Tibial artery (tissue), 4 donors: ENCODE results near the gene BCL2A1.
"Not testable (repeated sequence)": the region's sequence is repeated elsewhere in the genome, so short reads cannot be mapped to it uniquely, and the experiment has no call there.

Source experiments
- DNase-seq, 2 donors: peaks; one replicate each; pipeline ENCODE4 v3.0.0-alpha.2; 2019
- H3K27ac ChIP-seq, 2 donors: fragments of 200-600 bp; sonication (generic) in 1 of 2; 1 replicate in 1 of 2; 2 replicates in 1 of 2; pipeline ENCODE4 v1.5.1; 2018 to 2019; ENCODE audit warnings: mild to moderate bottlenecking in 1 of 2
- H3K27me3 ChIP-seq, 2 donors: fragments of 200-600 bp; sonication (generic) in 1 of 2; one replicate each; pipeline versions ENCODE4 v1.5.1 to v1.6.0; 2016 to 2019
- H3K36me3 ChIP-seq, 3 donors: fragments of 200-600 bp; sonication (generic) in 2 of 3; one replicate each; pipeline ENCODE4 v1.5.1; 2016 to 2019; ENCODE audit warnings: mild to moderate bottlenecking in 2 of 3
- H3K4me1 ChIP-seq, 4 donors: fragments of 200-600 bp; sonication (generic) in 2 of 4; 1 replicate in 3 of 4; 2 replicates in 1 of 4; pipeline ENCODE4 v1.5.1; 2016 to 2019
- H3K4me3 ChIP-seq, 2 donors: fragments of 200-600 bp; sonication (generic) in 1 of 2; 1 replicate in 1 of 2; 2 replicates in 1 of 2; pipeline ENCODE4 v1.5.1; 2018 to 2019; ENCODE audit warnings: mild to moderate bottlenecking in 2 of 2
- H3K9me3 ChIP-seq, 3 donors: fragments of 200-600 bp; sonication (generic) in 1 of 3; one replicate each; pipeline ENCODE4 v1.5.1; 2016 to 2019
- CTCF ChIP-seq, 2 experiments: fragments of 200-600 bp in 1 of 2; fragments of 450-650 bp in 1 of 2; IDR thresholded peaks; one replicate each; pipeline ENCODE4 v1.5.1; 2017 to 2019; ENCODE audit warnings: antibody characterized with exemption in 2 of 2, mild to moderate bottlenecking in 1 of 2, moderate library complexity in 1 of 2
- intact Hi-C: fragments of 100-400 bp; cut with DNase I; formaldehyde crosslinking; loops from one replicate; pipeline ENCODE4 v1.15.0; 2023; ENCODE audit warnings: low total_unique reads

Gene BCL2A1

GRCh38 chr15:79933231-79933630 is 37.8 kb downstream of the BCL2A1 start:
- no peaks in the 10 kb centered on the region for H3K36me3 ChIP-seq
- TF ChIP-seq CTCF (IDR thresholded peaks at IDR 0.05) = no peak
- peaks cover 0 to 29% of the 10 kb centered on the region in 2 donors for H3K27me3 ChIP-seq
- H3K27ac ChIP-seq = no peak overlapping the region
- H3K9me3 ChIP-seq = no peaks in the 10 kb centered on the region
- intact Hi-C loops = no loop called here
- no peak for DNase-seq
- no peaks in the 10 kb centered on the region for H3K4me1 ChIP-seq
- no peak overlapping the region for H3K4me3 ChIP-seq

GRCh38 chr15:79932447-79932846 is 38.5 kb downstream of the BCL2A1 start:
- H3K36me3 ChIP-seq = no peaks in the 10 kb centered on the region
- H3K4me1 ChIP-seq = no peaks in the 10 kb centered on the region
- no peak for DNase-seq
- H3K27me3 ChIP-seq = peaks cover 0 to 29% of the 10 kb centered on the region in 2 donors
- no peak overlapping the region for H3K4me3 ChIP-seq
- no peak overlapping the region for H3K27ac ChIP-seq
- intact Hi-C loops = no loop called here
- H3K9me3 ChIP-seq = no peaks in the 10 kb centered on the region
- no peak for TF ChIP-seq CTCF (IDR thresholded peaks at IDR 0.05)

GRCh38 chr15:79930516-79930915 is 40.5 kb downstream of the BCL2A1 start:
- no peaks in the 10 kb centered on the region for H3K4me1 ChIP-seq
- H3K27ac ChIP-seq = no peak overlapping the region
- H3K9me3 ChIP-seq = no peaks in the 10 kb centered on the region
- no peak overlapping the region for H3K4me3 ChIP-seq
- DNase-seq = no peak
- no peak for TF ChIP-seq CTCF (IDR thresholded peaks at IDR 0.05)
- intact Hi-C loops = no loop called here
- peaks cover 0 to 20% of the 10 kb centered on the region in 2 donors for H3K27me3 ChIP-seq
- no peaks in the 10 kb centered on the region for H3K36me3 ChIP-seq

GRCh38 chr15:79929412-79929811 is 41.6 kb downstream of the BCL2A1 start:
- intact Hi-C loops = loop anchor here (10.0 kb wide), 2 partner anchors 125 to 245 kb away; partner anchors contain the start of gene ZFAND6
- H3K9me3 ChIP-seq = no peaks in the 10 kb centered on the region
- H3K4me1 ChIP-seq = peaks cover 0 to 2% (median under 1%) of the 10 kb centered on the region in 4 donors
- H3K4me3 ChIP-seq = no peak overlapping the region
- H3K27me3 ChIP-seq = peaks cover 0 to 9% of the 10 kb centered on the region in 2 donors
- H3K36me3 ChIP-seq = no peaks in the 10 kb centered on the region
- no peak overlapping the region for H3K27ac ChIP-seq
- DNase-seq = no peak
- TF ChIP-seq CTCF (IDR thresholded peaks at IDR 0.05) = no peak

GRCh38 chr15:79926116-79926515 is 44.9 kb downstream of the BCL2A1 start:
- not testable (repeated sequence) for H3K27me3 ChIP-seq, H3K36me3 ChIP-seq, DNase-seq, H3K27ac ChIP-seq, H3K9me3 ChIP-seq, H3K4me3 ChIP-seq
- intact Hi-C loops = loop anchor here (10.0 kb wide), 2 partner anchors 129 to 249 kb away; partner anchors contain the start of gene ZFAND6
- peaks cover 0 to 12% (median 8%) of the 10 kb centered on the region in 4 donors for H3K4me1 ChIP-seq

GRCh38 chr15:79924379-79924778 is 46.6 kb downstream of the BCL2A1 start:
- peak overlapping the region; percentile 74 to 83 for H3K4me3 ChIP-seq
- TF ChIP-seq CTCF (IDR thresholded peaks at IDR 0.05) = no peak
- H3K4me1 ChIP-seq = peaks cover 0 to 12% (median 8%) of the 10 kb centered on the region in 4 donors
- H3K27ac ChIP-seq = peak overlapping the region; percentile 90 to 91
- no peak for DNase-seq
- peaks cover 9 to 21% (median 21%) of the 10 kb centered on the region in 3 donors for H3K36me3 ChIP-seq
- H3K27me3 ChIP-seq = no peaks in the 10 kb centered on the region
- intact Hi-C loops = loop anchor here (10.0 kb wide), 2 partner anchors 130 to 250 kb away; partner anchors contain the start of gene ZFAND6
- peaks cover under 1 to 21% (median 20%) of the 10 kb centered on the region in 3 donors for H3K9me3 ChIP-seq
